Measurements from ENCODE around the gene PPM1H.
A peak's percentile ranks its signal among the peaks of the same experiment; 100 is the strongest.
"Not testable (repeated sequence)": the region's sequence is repeated elsewhere in the genome, so short reads cannot be mapped to it uniquely, and the experiment has no call there.

The PPM1H gene

DNA sequence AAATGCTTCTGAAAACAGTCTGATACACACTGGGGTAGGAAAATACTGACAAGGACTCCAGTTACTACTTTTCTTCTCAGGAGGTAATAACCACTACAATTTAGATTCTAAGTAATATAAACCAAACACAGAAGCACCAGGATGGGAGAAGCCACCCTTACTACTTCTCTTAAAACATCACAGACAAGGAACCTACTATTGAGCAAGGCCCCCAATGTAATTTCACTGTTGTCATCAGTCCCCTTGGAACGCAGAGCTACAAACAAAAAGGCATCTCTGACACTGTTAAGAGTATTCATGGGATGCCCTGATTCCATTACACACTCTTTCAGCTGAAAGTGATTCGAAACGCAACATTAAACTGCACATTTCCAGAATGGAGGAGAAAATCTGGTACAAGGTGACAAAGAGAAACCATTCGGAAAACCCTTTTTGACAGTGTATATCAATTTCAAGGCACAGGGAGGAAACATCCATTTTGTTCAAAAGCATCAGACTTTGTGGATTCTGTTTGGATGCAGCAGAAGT is 185.9 kb downstream of the PPM1H start:
- H3K36me3 Mint-ChIP-seq: no peaks in the 10 kb centered on the region
- H3K9me3 Mint-ChIP-seq: no peaks in the 10 kb centered on the region
- no peak overlapping the region for H3K4me3 Mint-ChIP-seq
- H3K4me1 Mint-ChIP-seq: peaks cover 2 to 5% of the 10 kb centered on the region in 2 donors
- DNase-seq (no peak), ATAC-seq (replicated peaks) (no peak)
- H3K27ac Mint-ChIP-seq: no peak overlapping the region
- H3K27me3 Mint-ChIP-seq: peaks cover 0 to 4% of the 10 kb centered on the region in 2 donors

DNA sequence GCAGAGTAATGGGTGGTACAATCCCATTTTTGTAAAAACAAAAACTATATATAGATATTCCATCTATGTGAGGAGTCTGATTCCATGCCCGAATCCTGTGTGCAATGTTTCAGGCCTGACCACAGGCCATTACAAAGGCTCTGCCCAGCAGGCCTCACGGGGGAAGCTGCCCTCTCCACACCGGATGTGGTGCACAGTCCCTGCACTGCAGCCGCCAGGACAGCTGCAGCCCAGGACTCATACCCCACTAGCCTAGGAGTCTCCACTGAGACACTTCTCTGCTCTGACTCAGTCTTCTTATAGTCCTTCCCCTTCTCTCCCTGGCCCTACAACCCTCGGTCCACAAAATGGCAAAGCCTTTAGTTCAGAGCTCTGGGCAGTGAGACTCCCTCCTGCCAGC is 190.4 kb downstream of the PPM1H start:
- H3K36me3 Mint-ChIP-seq: no peaks in the 10 kb centered on the region
- no peaks in the 10 kb centered on the region for H3K27me3 Mint-ChIP-seq
- ATAC-seq (replicated peaks): no peak
- DNase-seq: no peak
- H3K4me3 Mint-ChIP-seq: no peak overlapping the region
- no peak overlapping the region for H3K27ac Mint-ChIP-seq
- H3K9me3 Mint-ChIP-seq: no peaks in the 10 kb centered on the region
- H3K4me1 Mint-ChIP-seq: peaks cover 2 to 5% of the 10 kb centered on the region in 2 donors

DNA sequence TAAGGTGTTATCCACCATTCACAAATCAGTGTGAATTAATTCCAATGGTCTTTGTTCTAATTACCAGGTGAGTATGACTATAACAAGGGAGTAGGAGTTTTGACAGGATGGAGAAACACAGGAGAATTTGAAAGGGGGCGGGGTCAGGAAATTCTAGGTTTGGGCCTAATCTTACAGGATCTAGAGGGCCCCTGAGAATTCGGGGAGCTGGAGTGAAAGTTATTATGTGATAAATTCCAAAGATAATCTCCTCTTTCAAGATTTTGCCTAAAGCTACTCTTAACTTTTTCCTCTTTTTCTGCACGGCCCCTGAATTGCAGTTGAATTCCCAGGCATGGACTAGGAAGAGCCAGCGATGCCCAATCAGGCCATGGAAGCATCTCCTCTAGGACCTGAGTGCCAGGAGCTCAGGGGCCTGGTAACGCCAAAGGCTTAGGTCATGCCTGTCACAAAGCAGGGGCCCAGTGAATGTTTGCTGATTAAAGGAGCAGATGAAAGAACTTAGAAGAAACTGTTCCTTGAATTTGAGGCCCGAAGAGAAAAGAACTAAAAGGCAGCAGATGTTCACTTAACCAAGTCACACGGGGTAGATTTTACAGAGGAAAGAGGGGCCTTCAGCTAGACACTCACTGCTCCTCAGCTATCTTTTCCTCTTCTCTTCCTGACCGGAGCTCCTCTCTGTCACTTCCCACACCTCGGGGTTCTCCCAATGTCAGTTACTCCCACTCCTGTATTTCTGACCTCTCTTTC is 195.5 kb downstream of the PPM1H start:
- no peak overlapping the region for H3K4me3 Mint-ChIP-seq
- no peaks in the 10 kb centered on the region for H3K27me3 Mint-ChIP-seq
- H3K27ac Mint-ChIP-seq: no peak overlapping the region
- H3K9me3 Mint-ChIP-seq: no peaks in the 10 kb centered on the region
- ATAC-seq (replicated peaks) (no peak), DNase-seq (no peak)
- no peaks in the 10 kb centered on the region for H3K36me3 Mint-ChIP-seq
- H3K4me1 Mint-ChIP-seq: no peaks in the 10 kb centered on the region

DNA sequence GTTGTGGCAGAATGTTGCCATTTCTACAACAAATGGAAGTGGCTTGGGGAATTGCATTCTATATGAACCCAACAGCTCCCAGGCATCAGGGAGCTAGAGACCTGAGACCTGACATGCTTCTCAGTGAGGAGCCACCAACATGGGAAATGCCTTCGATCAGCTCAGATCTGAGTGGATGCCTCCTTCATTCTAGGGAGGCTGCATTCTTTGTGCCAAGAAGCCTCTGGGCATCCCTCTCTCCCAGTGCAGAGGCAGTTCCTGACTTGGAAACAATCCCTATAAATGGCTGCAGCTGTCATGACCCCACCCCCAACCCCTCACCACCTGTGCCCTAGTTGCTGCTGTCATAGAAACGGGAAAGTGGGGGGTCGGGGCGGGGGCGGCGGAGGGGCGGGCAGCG is 196.3 kb downstream of the PPM1H start:
- Mint-ChIP-seq H3K36me3 (no peaks in the 10 kb centered on the region), H3K4me1 (no peaks in the 10 kb centered on the region), H3K9me3 (no peaks in the 10 kb centered on the region), H3K27ac (no peak overlapping the region), H3K27me3 (no peaks in the 10 kb centered on the region), H3K4me3 (no peak overlapping the region)
- DNase-seq: no peak
- no peak for ATAC-seq (replicated peaks)

- DNase-seq: no peak
- H3K4me3 Mint-ChIP-seq: no peak overlapping the region
- H3K4me1 Mint-ChIP-seq: no peaks in the 10 kb centered on the region
- no peaks in the 10 kb centered on the region for H3K9me3 Mint-ChIP-seq
- no peak overlapping the region for H3K27ac Mint-ChIP-seq
- H3K36me3 Mint-ChIP-seq: no peaks in the 10 kb centered on the region
- H3K27me3 Mint-ChIP-seq: no peaks in the 10 kb centered on the region
- no peak for ATAC-seq (replicated peaks)
These were observed 196.8 kb downstream of the PPM1H start for GRCh38 chr12:62738105-62738504.

DNA sequence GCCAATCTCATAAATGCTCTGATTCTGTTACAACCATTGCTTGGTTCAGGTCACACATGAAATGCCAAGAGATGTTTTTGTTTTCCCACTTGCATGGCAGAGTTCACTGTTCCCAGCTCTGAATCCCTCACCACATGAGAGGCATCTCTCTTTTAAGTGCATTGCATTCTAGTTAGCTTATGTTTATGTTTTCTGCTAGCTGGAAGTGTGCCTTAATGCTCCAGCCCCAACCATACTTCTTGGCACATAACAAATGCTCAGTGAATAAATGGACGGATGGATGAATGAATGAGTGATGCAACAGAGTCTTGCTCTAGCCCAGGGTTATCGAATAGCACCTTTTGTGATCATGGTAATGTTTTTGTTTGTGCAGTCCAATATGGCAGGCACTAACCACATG is 197.3 kb downstream of the PPM1H start:
- Mint-ChIP-seq H3K4me1 (no peaks in the 10 kb centered on the region), H3K27ac (no peak overlapping the region), H3K4me3 (no peak overlapping the region), H3K9me3 (no peaks in the 10 kb centered on the region), H3K27me3 (no peaks in the 10 kb centered on the region), H3K36me3 (no peaks in the 10 kb centered on the region)
- no peak for DNase-seq
- no peak for ATAC-seq (replicated peaks)

DNA sequence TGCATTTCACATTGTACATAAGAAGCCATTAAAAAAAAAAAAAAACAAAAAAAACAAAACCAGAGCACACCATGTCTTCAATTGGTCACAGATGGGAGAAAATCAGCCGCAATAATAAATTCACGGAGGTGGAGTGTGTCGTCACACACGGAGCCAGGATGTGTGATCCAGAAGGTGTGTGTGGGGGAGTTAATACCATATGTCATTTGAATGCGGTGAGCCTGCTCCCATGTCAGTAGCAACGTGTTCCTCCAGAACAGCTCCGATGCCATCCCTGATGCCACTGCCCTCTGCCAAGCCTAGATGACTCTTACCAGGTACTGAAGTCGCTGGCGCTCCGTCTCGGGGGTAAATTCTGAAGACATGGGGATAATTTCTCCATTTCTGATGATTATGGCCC is 197.8 kb downstream of the PPM1H start:
- Mint-ChIP-seq H3K36me3 (no peaks in the 10 kb centered on the region), H3K27me3 (no peaks in the 10 kb centered on the region), H3K4me3 (no peak overlapping the region), H3K9me3 (no peaks in the 10 kb centered on the region), H3K4me1 (peaks cover 0 to under 1% of the 10 kb centered on the region in 2 donors), H3K27ac (no peak overlapping the region)
- DNase-seq (no peak), ATAC-seq (replicated peaks) (no peak)

- no peaks in the 10 kb centered on the region for H3K9me3 Mint-ChIP-seq
- ATAC-seq (replicated peaks): no peak
- H3K27me3 Mint-ChIP-seq: no peaks in the 10 kb centered on the region
These were observed 198.4 kb downstream of the PPM1H start for GRCh38 chr12:62736596-62736995.

GRCh38 chr12:62732861-62733427 is 202.0 kb downstream of the PPM1H start:
- Mint-ChIP-seq H3K9me3 (no peaks in the 10 kb centered on the region), H3K36me3 (no peaks in the 10 kb centered on the region), H3K27ac (no peak overlapping the region), H3K4me3 (no peak overlapping the region), H3K4me1 (peaks cover 6 to 14% of the 10 kb centered on the region in 2 donors), H3K27me3 (peaks cover 3 to 5% of the 10 kb centered on the region in 2 donors)
- DNase-seq (no peak), ATAC-seq (replicated peaks) (no peak)

More at GRCh38 chr12:62736596-62736995, 198.4 kb downstream of the PPM1H start:
- Mint-ChIP-seq H3K36me3 (no peaks in the 10 kb centered on the region), H3K4me1 (peaks cover 0 to 6% of the 10 kb centered on the region in 2 donors), H3K4me3 (no peak overlapping the region), H3K27ac (no peak overlapping the region)
- DNase-seq: no peak

GRCh38 chr12:62731055-62731820 is 203.7 kb downstream of the PPM1H start:
- no peaks in the 10 kb centered on the region for H3K36me3 Mint-ChIP-seq
- H3K4me3 Mint-ChIP-seq: no peak overlapping the region
- no peak overlapping the region for H3K27ac Mint-ChIP-seq
- ATAC-seq (replicated peaks) (peak; percentile 52 to 82), DNase-seq (no peak)
- H3K9me3 Mint-ChIP-seq: no peaks in the 10 kb centered on the region
- peaks cover 6 to 14% of the 10 kb centered on the region in 2 donors for H3K4me1 Mint-ChIP-seq
- peaks cover 4 to 5% of the 10 kb centered on the region in 2 donors for H3K27me3 Mint-ChIP-seq

DNA sequence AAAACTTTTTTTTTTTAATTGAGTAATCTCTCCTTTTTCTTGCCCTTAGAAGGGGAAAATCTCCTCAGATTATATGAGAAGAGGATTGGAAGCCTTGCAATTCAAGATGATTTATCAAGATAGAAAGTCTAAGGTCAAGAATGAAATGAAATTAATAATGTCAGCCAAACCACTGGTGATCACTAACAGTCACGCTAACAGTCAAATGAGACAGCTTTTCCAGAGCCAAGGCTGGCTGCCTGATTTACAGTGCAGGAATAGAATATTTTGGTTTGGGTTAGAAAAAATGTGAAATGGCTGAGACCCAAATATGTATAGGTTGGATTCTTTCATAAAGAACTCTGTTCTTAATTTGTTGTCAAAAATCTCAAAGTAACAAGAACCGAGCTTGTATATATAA is 204.3 kb downstream of the PPM1H start:
- H3K27me3 Mint-ChIP-seq: peaks cover 4 to 5% of the 10 kb centered on the region in 2 donors
- DNase-seq: no peak
- H3K36me3 Mint-ChIP-seq: no peaks in the 10 kb centered on the region
- H3K4me1 Mint-ChIP-seq: peaks cover 6 to 14% of the 10 kb centered on the region in 2 donors
- no peak for ATAC-seq (replicated peaks)
- H3K4me3 Mint-ChIP-seq: no peak overlapping the region
- H3K27ac Mint-ChIP-seq: no peak overlapping the region
- H3K9me3 Mint-ChIP-seq: no peaks in the 10 kb centered on the region

DNA sequence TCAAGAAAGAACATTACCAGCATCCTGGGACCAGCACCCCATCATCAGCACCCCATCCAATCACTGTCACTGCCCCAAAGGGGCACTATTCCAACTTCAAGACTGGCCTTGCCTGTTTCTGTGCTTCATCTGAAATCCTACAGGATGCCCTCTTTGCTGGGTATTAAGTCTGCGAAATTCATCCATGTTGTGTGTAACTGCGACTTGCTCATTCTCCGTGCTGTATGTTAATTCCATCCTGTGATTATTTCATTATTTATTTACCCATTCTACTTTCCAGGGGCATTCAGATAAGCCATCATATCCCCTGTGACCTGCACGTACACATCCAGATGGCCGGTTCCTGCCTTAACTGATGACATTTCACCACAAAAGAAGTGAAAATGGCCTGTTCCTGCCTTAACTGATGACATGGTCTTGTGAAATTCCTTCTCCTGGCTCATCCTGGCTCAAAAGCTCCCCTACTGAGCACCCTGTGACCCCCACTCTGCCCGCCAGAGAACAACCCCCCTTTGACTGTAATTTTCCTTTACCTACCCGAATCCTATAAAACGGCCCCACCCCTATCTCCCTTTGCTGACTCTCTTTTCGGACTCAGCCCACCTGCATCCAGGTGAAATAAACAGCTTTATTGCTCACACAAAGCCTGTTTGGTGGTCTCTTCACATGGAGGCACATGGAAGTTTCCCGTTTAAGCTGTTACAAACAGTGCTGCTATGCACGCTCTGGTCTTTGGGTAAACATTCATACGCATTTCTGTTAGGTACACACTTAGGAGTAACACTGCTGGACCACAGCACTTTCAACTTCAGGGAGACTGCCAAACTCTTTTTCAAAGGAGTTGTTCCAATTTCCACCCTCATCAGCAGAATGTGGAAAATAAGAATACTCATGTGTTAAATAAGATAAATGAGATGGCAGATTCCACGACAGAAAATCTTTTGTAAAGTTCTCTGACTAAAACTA is 205.1 kb downstream of the PPM1H start:
- H3K27ac Mint-ChIP-seq; DNase-seq; H3K9me3 Mint-ChIP-seq; H3K27me3 Mint-ChIP-seq; ATAC-seq (replicated peaks); H3K4me3 Mint-ChIP-seq; H3K36me3 Mint-ChIP-seq: not testable (repeated sequence)
- peaks cover 6 to 14% of the 10 kb centered on the region in 2 donors for H3K4me1 Mint-ChIP-seq

DNA sequence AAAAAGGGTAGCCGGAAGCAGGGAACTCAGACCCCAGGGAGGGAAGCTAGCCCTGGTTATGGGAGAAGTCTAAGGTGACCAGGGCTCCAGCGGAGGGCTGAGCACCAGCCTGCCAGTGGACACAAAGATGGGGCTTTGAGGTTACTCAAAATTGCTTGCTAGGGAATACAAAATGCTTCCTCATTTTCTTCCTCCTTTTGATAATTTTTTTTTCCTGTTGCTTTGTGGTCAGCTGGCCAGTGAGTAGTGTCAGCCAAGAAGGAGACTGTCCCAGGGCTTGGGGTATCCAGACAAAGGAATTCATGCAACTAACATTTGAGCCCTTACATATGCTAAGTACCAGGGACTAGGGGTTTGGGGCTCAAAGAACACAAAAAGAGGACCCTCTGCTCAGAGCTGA is 206.2 kb downstream of the PPM1H start:
- peaks cover 6 to 14% of the 10 kb centered on the region in 2 donors for H3K4me1 Mint-ChIP-seq
- no peaks in the 10 kb centered on the region for H3K36me3 Mint-ChIP-seq
- no peak overlapping the region for H3K4me3 Mint-ChIP-seq
- DNase-seq (no peak), ATAC-seq (replicated peaks) (no peak)
- no peaks in the 10 kb centered on the region for H3K9me3 Mint-ChIP-seq
- H3K27ac Mint-ChIP-seq: no peak overlapping the region
- peaks cover 4 to 5% of the 10 kb centered on the region in 2 donors for H3K27me3 Mint-ChIP-seq
